ENCODE measurements around the gene SNCA.

Gene SNCA

GRCh38 chr4:89807441-89808140, 29.4 kb downstream of the SNCA start:
- Histone ChIP-seq H3K27me3 (ENCODE audit: insufficient read depth, low read length) (no peaks in the 10 kb centered on the region), H3K4me1 (ENCODE audit: insufficient read depth, low read length) (no peaks in the 10 kb centered on the region), H3K4me3 (ENCODE audit: low read length) (no peak overlapping the region), H3K27ac (ENCODE audit: low read length) (no peak overlapping the region), H3K9me3 (ENCODE audit: insufficient read depth, low read depth, low read length) (no peaks in the 10 kb centered on the region), H3K36me3 (ENCODE audit: insufficient read depth, low read depth, low read length) (no peaks in the 10 kb centered on the region), H3K9ac (ENCODE audit: low read depth, low read length) (no peak overlapping the region)

GRCh38 chr4:89805297-89805696, 31.7 kb downstream of the SNCA start:
- no peak overlapping the region for H3K27ac ChIP-seq (ENCODE audit: low read length)
- H3K9me3 ChIP-seq (ENCODE audit: insufficient read depth, low read depth, low read length): no peaks in the 10 kb centered on the region
- no peaks in the 10 kb centered on the region for H3K4me1 ChIP-seq (ENCODE audit: insufficient read depth, low read length)
- H3K36me3 ChIP-seq (ENCODE audit: insufficient read depth, low read depth, low read length): no peaks in the 10 kb centered on the region
- H3K4me3 ChIP-seq (ENCODE audit: low read length): no peak overlapping the region
- H3K27me3 ChIP-seq (ENCODE audit: insufficient read depth, low read length): no peaks in the 10 kb centered on the region
- no peak overlapping the region for H3K9ac ChIP-seq (ENCODE audit: low read depth, low read length)

GRCh38 chr4:89803915-89804314, 33.0 kb downstream of the SNCA start:
- Histone ChIP-seq H3K36me3 (ENCODE audit: insufficient read depth, low read depth, low read length) (no peaks in the 10 kb centered on the region), H3K4me3 (ENCODE audit: low read length) (no peak overlapping the region), H3K9me3 (ENCODE audit: insufficient read depth, low read depth, low read length) (no peaks in the 10 kb centered on the region)

GRCh38 chr4:89803036-89803435, 33.9 kb downstream of the SNCA start:
- Histone ChIP-seq H3K9me3 (ENCODE audit: insufficient read depth, low read depth, low read length) (no peaks in the 10 kb centered on the region), H3K4me1 (ENCODE audit: insufficient read depth, low read length) (no peaks in the 10 kb centered on the region), H3K27ac (ENCODE audit: low read length) (no peak overlapping the region), H3K27me3 (ENCODE audit: insufficient read depth, low read length) (no peaks in the 10 kb centered on the region), H3K36me3 (ENCODE audit: insufficient read depth, low read depth, low read length) (no peaks in the 10 kb centered on the region), H3K9ac (ENCODE audit: low read depth, low read length) (no peak overlapping the region), H3K4me3 (ENCODE audit: low read length) (no peak overlapping the region)

More at GRCh38 chr4:89803915-89804314, 33.0 kb downstream of the SNCA start:
- Histone ChIP-seq H3K27ac (ENCODE audit: low read length) (no peak overlapping the region), H3K4me1 (ENCODE audit: insufficient read depth, low read length) (no peaks in the 10 kb centered on the region), H3K27me3 (ENCODE audit: insufficient read depth, low read length) (no peaks in the 10 kb centered on the region), H3K9ac (ENCODE audit: low read depth, low read length) (no peak overlapping the region)

- H3K9ac ChIP-seq (ENCODE audit: low read depth, low read length): no peak overlapping the region
Measured at GRCh38 chr4:89800527-89801103, 36.3 kb downstream of the SNCA start.

GRCh38 chr4:89800012-89800516, 36.9 kb downstream of the SNCA start:
- Histone ChIP-seq H3K27ac (ENCODE audit: low read length) (no peak overlapping the region), H3K27me3 (ENCODE audit: insufficient read depth, low read length) (no peaks in the 10 kb centered on the region), H3K4me1 (ENCODE audit: insufficient read depth, low read length) (no peaks in the 10 kb centered on the region), H3K9ac (ENCODE audit: low read depth, low read length) (no peak overlapping the region), H3K9me3 (ENCODE audit: insufficient read depth, low read depth, low read length) (no peaks in the 10 kb centered on the region), H3K4me3 (ENCODE audit: low read length) (no peak overlapping the region), H3K36me3 (ENCODE audit: insufficient read depth, low read depth, low read length) (no peaks in the 10 kb centered on the region)

More at GRCh38 chr4:89800527-89801103, 36.3 kb downstream of the SNCA start:
- Histone ChIP-seq H3K27ac (ENCODE audit: low read length) (no peak overlapping the region), H3K4me1 (ENCODE audit: insufficient read depth, low read length) (no peaks in the 10 kb centered on the region), H3K36me3 (ENCODE audit: insufficient read depth, low read depth, low read length) (no peaks in the 10 kb centered on the region), H3K4me3 (ENCODE audit: low read length) (no peak overlapping the region), H3K27me3 (ENCODE audit: insufficient read depth, low read length) (no peaks in the 10 kb centered on the region), H3K9me3 (ENCODE audit: insufficient read depth, low read depth, low read length) (no peaks in the 10 kb centered on the region)

- Histone ChIP-seq H3K9me3 (ENCODE audit: insufficient read depth, low read depth, low read length) (no peaks in the 10 kb centered on the region), H3K27me3 (ENCODE audit: insufficient read depth, low read length) (no peaks in the 10 kb centered on the region), H3K27ac (ENCODE audit: low read length) (no peak overlapping the region), H3K4me1 (ENCODE audit: insufficient read depth, low read length) (no peaks in the 10 kb centered on the region), H3K9ac (ENCODE audit: low read depth, low read length) (no peak overlapping the region), H3K4me3 (ENCODE audit: low read length) (no peak overlapping the region), H3K36me3 (ENCODE audit: insufficient read depth, low read depth, low read length) (no peaks in the 10 kb centered on the region)
Measured at GRCh38 chr4:89799071-89799470, 37.9 kb downstream of the SNCA start.

GRCh38 chr4:89797117-89797516, 39.8 kb downstream of the SNCA start:
- Histone ChIP-seq H3K27ac (ENCODE audit: low read length) (no peak overlapping the region), H3K4me1 (ENCODE audit: insufficient read depth, low read length) (no peaks in the 10 kb centered on the region), H3K9me3 (ENCODE audit: insufficient read depth, low read depth, low read length) (no peaks in the 10 kb centered on the region), H3K27me3 (ENCODE audit: insufficient read depth, low read length) (no peaks in the 10 kb centered on the region), H3K36me3 (ENCODE audit: insufficient read depth, low read depth, low read length) (no peaks in the 10 kb centered on the region), H3K9ac (ENCODE audit: low read depth, low read length) (no peak overlapping the region), H3K4me3 (ENCODE audit: low read length) (no peak overlapping the region)

GRCh38 chr4:89788206-89789072, 48.5 kb downstream of the SNCA start:
- Histone ChIP-seq H3K27me3 (ENCODE audit: insufficient read depth, low read length) (no peaks in the 10 kb centered on the region), H3K36me3 (ENCODE audit: insufficient read depth, low read depth, low read length) (no peaks in the 10 kb centered on the region), H3K4me1 (ENCODE audit: insufficient read depth, low read length) (no peaks in the 10 kb centered on the region), H3K27ac (ENCODE audit: low read length) (no peak overlapping the region), H3K9me3 (ENCODE audit: insufficient read depth, low read depth, low read length) (no peaks in the 10 kb centered on the region), H3K9ac (ENCODE audit: low read depth, low read length) (no peak overlapping the region), H3K4me3 (ENCODE audit: low read length) (no peak overlapping the region)

- no peaks in the 10 kb centered on the region for H3K27me3 ChIP-seq (ENCODE audit: insufficient read depth, low read length)
- no peaks in the 10 kb centered on the region; the same call in 1 of the 2 replicates for H3K4me1 ChIP-seq (ENCODE audit: insufficient read depth, low read length)
- H3K4me3 ChIP-seq (ENCODE audit: low read length): no peak overlapping the region
- no peaks in the 10 kb centered on the region for H3K36me3 ChIP-seq (ENCODE audit: insufficient read depth, low read depth, low read length)
- H3K9me3 ChIP-seq (ENCODE audit: insufficient read depth, low read depth, low read length): no peaks in the 10 kb centered on the region
- H3K27ac ChIP-seq (ENCODE audit: low read length): no peak overlapping the region
- no peak overlapping the region for H3K9ac ChIP-seq (ENCODE audit: low read depth, low read length)
Measured at GRCh38 chr4:89784686-89785231, 52.2 kb downstream of the SNCA start.

- Histone ChIP-seq H3K36me3 (ENCODE audit: insufficient read depth, low read depth, low read length) (no peaks in the 10 kb centered on the region), H3K27me3 (ENCODE audit: insufficient read depth, low read length) (no peaks in the 10 kb centered on the region), H3K4me3 (ENCODE audit: low read length) (no peak overlapping the region), H3K9ac (ENCODE audit: low read depth, low read length) (no peak overlapping the region), H3K9me3 (ENCODE audit: insufficient read depth, low read depth, low read length) (0 out of 2 replicates have a peak, but pooled peaks cover 7% of the 10 kb centered on the region), H3K4me1 (ENCODE audit: insufficient read depth, low read length) (no peaks in the 10 kb centered on the region; the same call in 1 of the 2 replicates), H3K27ac (ENCODE audit: low read length) (no peak overlapping the region)
Measured at GRCh38 chr4:89781321-89781720, 55.6 kb downstream of the SNCA start.
